ENCODE measurements around the gene TEX51.

DNA sequence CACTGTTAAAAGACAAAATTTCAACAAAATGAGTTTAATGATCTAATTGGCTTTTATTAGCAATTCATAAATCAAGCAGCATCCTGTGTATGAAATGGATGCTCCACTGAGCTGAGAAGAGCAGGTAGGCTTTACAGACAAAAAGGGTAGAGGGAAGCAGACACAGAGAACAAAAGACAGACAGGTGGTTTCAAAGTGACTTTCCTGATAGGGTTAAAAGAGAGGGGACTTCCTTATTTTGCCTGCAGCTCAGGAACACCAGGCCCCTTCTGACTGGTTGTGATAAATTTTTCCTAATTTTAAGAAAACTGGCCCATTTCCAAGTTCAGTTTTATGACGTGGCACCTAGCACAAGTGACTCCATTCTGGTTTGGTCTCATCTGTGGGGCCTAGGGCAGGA is 11.9 kb downstream of the TEX51 start:
- TF ChIP-seq CTCF (IDR thresholded peaks at IDR 0.05) (no peak), POLR2A (IDR thresholded peaks at IDR 0.05) (no peak)

Data from heart left ventricle (tissue), 13 donors.